ENCODE data around the gene STPG1. TPM values are rescaled to one million over a fixed set of nuclear protein-coding genes. Genes with fewer than 3 reads are reported as not detected.
A peak's percentile ranks its signal among the peaks of the same experiment; 100 is the strongest.

The STPG1 gene
- total RNA-seq, 1 experiment from 2014 or later, result 9.2 TPM

- no peaks in the 10 kb centered on the region for H3K79me2 ChIP-seq (ENCODE audit: low read length)
- H3K4me3 ChIP-seq (ENCODE audit: low read length), result no peak overlapping the region
- no peak overlapping the region for H3K27ac ChIP-seq (ENCODE audit: low read length)
- H2AFZ ChIP-seq (ENCODE audit: low read length), result no peak overlapping the region
- no peaks in the 10 kb centered on the region for H3K9me2 ChIP-seq (replicated peaks; ENCODE audit: insufficient read depth, low read length)
- H3K4me1 ChIP-seq (ENCODE audit: low read length), result peaks cover 11% of the 10 kb centered on the region
- H4K20me1 ChIP-seq (ENCODE audit: insufficient read depth, low read depth, low read length), result no peaks in the 10 kb centered on the region
- DNase-seq, result peak; percentile 56
- H3K36me3 ChIP-seq (ENCODE audit: insufficient read depth, low read length), result no peaks in the 10 kb centered on the region
- H3K9me3 ChIP-seq (ENCODE audit: low read length), result no peaks in the 10 kb centered on the region
- H3K27me3 ChIP-seq (ENCODE audit: low read length), result no peaks in the 10 kb centered on the region
- H3K9ac ChIP-seq (ENCODE audit: low read length), result no peak overlapping the region
- H3K4me2 ChIP-seq (ENCODE audit: low read depth, low read length, poor library complexity, severe bottlenecking), result no peak overlapping the region
Observed at GRCh38 chr1:24308365-24309015, 105.1 kb downstream of the STPG1 start.

Other genes with a start within 250 kb of the STPG1 start
- 17.7 and 18.1 TPM in 2 replicates for gene IFNLR1, start 226.5 kb downstream of the STPG1 start, total RNA-seq (2014; rRNA removed; shearing (Covaris generic); ENCODE audit: low replicate concordance)
- not detected in 2 replicates for gene GRHL3, start 94.4 kb downstream of the STPG1 start, total RNA-seq (2014; rRNA removed; shearing (Covaris generic); ENCODE audit: low replicate concordance)
- gene NIPAL3, start 2.0 kb upstream of the STPG1 start, total RNA-seq (2014; rRNA removed; shearing (Covaris generic); ENCODE audit: low replicate concordance), result 22.7 and 40.8 TPM in 2 replicates
- gene RCAN3, start 89.1 kb upstream of the STPG1 start, total RNA-seq (2014; rRNA removed; shearing (Covaris generic); ENCODE audit: low replicate concordance), result 4.8 and 6.6 TPM in 2 replicates
- gene NCMAP, start 142.3 kb upstream of the STPG1 start, total RNA-seq (2014; rRNA removed; shearing (Covaris generic); ENCODE audit: low replicate concordance), result not detected in 2 replicates
- gene SRRM1, start 229.5 kb upstream of the STPG1 start, total RNA-seq (2014; rRNA removed; shearing (Covaris generic); ENCODE audit: low replicate concordance), result 54.3 and 98.5 TPM in 2 replicates

Measured in Karpas-422 (cell line).